Activated CD4-positive, alpha-beta memory T cell treated with anti-CD3 and anti-CD28 coated beads for 36 hours (primary cell): ENCODE measurements around the gene MET. TPM values are rescaled to one million over a fixed set of nuclear protein-coding genes. Genes with fewer than 3 reads are reported as not detected.

Experiments used
- CTCF ChIA-PET: fragments of 350-600 bp; sonication (Branson Sonifier 250); formaldehyde crosslinking; loops from one replicate; lab custom pipeline; 2021; ENCODE audit warnings: antibody characterized with exemption, inconsistent platforms; lab: Charles Lee
- POLR2A ChIA-PET: fragments of 350-600 bp; sonication (Branson Sonifier 250); formaldehyde crosslinking; loops from one replicate; lab custom pipeline; 2021; ENCODE audit warnings: antibody characterized with exemption; lab: Charles Lee
- DNase-seq: peaks from one replicate; pipeline ENCODE4 v3.0.0-alpha.2; 2020
- H3K27ac Mint-ChIP-seq: one replicate; pipeline ENCODE4 v1.8.0; 2021; ENCODE audit warnings: mixed read lengths
- H3K27me3 Mint-ChIP-seq: one replicate; pipeline ENCODE4 v1.8.0; 2021; ENCODE audit warnings: mixed read lengths
- H3K36me3 Mint-ChIP-seq: one replicate; pipeline ENCODE4 v1.8.0; 2021; ENCODE audit warnings: mixed read lengths
- H3K4me1 Mint-ChIP-seq: one replicate; pipeline ENCODE4 v1.8.0; 2021; ENCODE audit warnings: low read depth, mixed read lengths
- H3K4me3 Mint-ChIP-seq: one replicate; pipeline ENCODE4 v1.8.0; 2021; ENCODE audit warnings: mild to moderate bottlenecking, mixed read lengths
- H3K9me3 Mint-ChIP-seq: one replicate; pipeline ENCODE4 v1.8.0; 2021; ENCODE audit warnings: mixed read lengths
- intact Hi-C: fragments of 100-400 bp; cut with micrococcal nuclease; formaldehyde crosslinking; loops from one replicate; pipeline ENCODE4 v1.15.1; 2023
- total RNA-seq, 2 experiments: library from RNA; stranded (reverse); gene quantifications; one replicate each; pipeline ENCODE4 v1.2.3, GENCODE V29; 2021

MET gene
- total RNA-seq, 2 experiments from 2014 or later = 1.4 to 1.8 TPM

GRCh38 chr7:116724560-116725231 lies 52.7 kb downstream of the MET start:
- H3K4me1 Mint-ChIP-seq = no peaks in the 10 kb centered on the region
- no peaks in the 10 kb centered on the region for H3K9me3 Mint-ChIP-seq
- ChIA-PET CTCF (no interaction called here), POLR2A (no interaction called here)
- H3K4me3 Mint-ChIP-seq = no peak overlapping the region
- no peak overlapping the region for H3K27ac Mint-ChIP-seq
- intact Hi-C loops = no loop called here
- DNase-seq = no peak
- peaks cover 7% of the 10 kb centered on the region for H3K27me3 Mint-ChIP-seq
- no peaks in the 10 kb centered on the region for H3K36me3 Mint-ChIP-seq

GRCh38 chr7:116726149-116726548 lies 54.2 kb downstream of the MET start:
- DNase-seq = no peak
- Mint-ChIP-seq H3K4me3 (no peak overlapping the region), H3K9me3 (no peaks in the 10 kb centered on the region), H3K27ac (no peak overlapping the region), H3K36me3 (no peaks in the 10 kb centered on the region), H3K4me1 (no peaks in the 10 kb centered on the region), H3K27me3 (peaks cover 14% of the 10 kb centered on the region)
- CTCF ChIA-PET = interaction anchor here (1.4 kb wide), 1 partner anchor 37 kb away, joined by 3 read pairs; no protein-coding TSS in a partner anchor
- POLR2A ChIA-PET = no interaction called here
- intact Hi-C loops = no loop called here

GRCh38 chr7:116726713-116727431 lies 54.9 kb downstream of the MET start:
- no peak for DNase-seq
- ChIA-PET POLR2A (no interaction called here), CTCF (interaction anchor here (1.4 kb wide), 1 partner anchor 36 kb away, joined by 3 read pairs; no protein-coding TSS in a partner anchor)
- Mint-ChIP-seq H3K4me1 (no peaks in the 10 kb centered on the region), H3K4me3 (no peak overlapping the region), H3K27me3 (peaks cover 14% of the 10 kb centered on the region), H3K36me3 (no peaks in the 10 kb centered on the region), H3K27ac (no peak overlapping the region), H3K9me3 (no peaks in the 10 kb centered on the region)
- intact Hi-C loops = no loop called here

- intact Hi-C loops = no loop called here
- no peak overlapping the region for H3K27ac Mint-ChIP-seq
- H3K9me3 Mint-ChIP-seq = no peaks in the 10 kb centered on the region
- POLR2A ChIA-PET = no interaction called here
- no peak overlapping the region for H3K4me3 Mint-ChIP-seq
- H3K27me3 Mint-ChIP-seq = peaks cover 14% of the 10 kb centered on the region
- no peaks in the 10 kb centered on the region for H3K36me3 Mint-ChIP-seq
- no peaks in the 10 kb centered on the region for H3K4me1 Mint-ChIP-seq
- no peak for DNase-seq
- CTCF ChIA-PET = no interaction called here
These were observed 55.5 kb downstream of the MET start for GRCh38 chr7:116727432-116728009.

GRCh38 chr7:116728413-116728812 lies 56.4 kb downstream of the MET start:
- no peak overlapping the region for H3K4me3 Mint-ChIP-seq
- H3K27ac Mint-ChIP-seq = no peak overlapping the region
- H3K27me3 Mint-ChIP-seq = peaks cover 14% of the 10 kb centered on the region
- no peaks in the 10 kb centered on the region for H3K36me3 Mint-ChIP-seq
- DNase-seq = no peak
- no peaks in the 10 kb centered on the region for H3K4me1 Mint-ChIP-seq
- ChIA-PET CTCF (no interaction called here), POLR2A (no interaction called here)
- no peaks in the 10 kb centered on the region for H3K9me3 Mint-ChIP-seq
- intact Hi-C loops = no loop called here

- H3K27me3 Mint-ChIP-seq = peaks cover 15% of the 10 kb centered on the region
- no peaks in the 10 kb centered on the region for H3K4me1 Mint-ChIP-seq
- intact Hi-C loops = no loop called here
- ChIA-PET CTCF (no interaction called here), POLR2A (no interaction called here)
- H3K27ac Mint-ChIP-seq = no peak overlapping the region
- H3K36me3 Mint-ChIP-seq = no peaks in the 10 kb centered on the region
- no peak overlapping the region for H3K4me3 Mint-ChIP-seq
- H3K9me3 Mint-ChIP-seq = no peaks in the 10 kb centered on the region
- no peak for DNase-seq
These were observed 58.4 kb downstream of the MET start for GRCh38 chr7:116730097-116731022.

GRCh38 chr7:116731023-116731395 lies 59.0 kb downstream of the MET start:
- no peak overlapping the region for H3K4me3 Mint-ChIP-seq
- peaks cover 15% of the 10 kb centered on the region for H3K27me3 Mint-ChIP-seq
- no peak for DNase-seq
- H3K27ac Mint-ChIP-seq = no peak overlapping the region
- H3K4me1 Mint-ChIP-seq = no peaks in the 10 kb centered on the region
- no peaks in the 10 kb centered on the region for H3K36me3 Mint-ChIP-seq
- intact Hi-C loops = no loop called here
- ChIA-PET CTCF (no interaction called here), POLR2A (no interaction called here)
- no peaks in the 10 kb centered on the region for H3K9me3 Mint-ChIP-seq

- no peaks in the 10 kb centered on the region for H3K36me3 Mint-ChIP-seq
- H3K27me3 Mint-ChIP-seq = peaks cover 12% of the 10 kb centered on the region
- H3K27ac Mint-ChIP-seq = no peak overlapping the region
- ChIA-PET CTCF (interaction anchor here (0.5 kb wide), 1 partner anchor 396 kb away, joined by 3 read pairs; no protein-coding TSS in a partner anchor), POLR2A (no interaction called here)
- no peak overlapping the region for H3K4me3 Mint-ChIP-seq
- H3K9me3 Mint-ChIP-seq = no peaks in the 10 kb centered on the region
- intact Hi-C loops = no loop called here
- no peaks in the 10 kb centered on the region for H3K4me1 Mint-ChIP-seq
- no peak for DNase-seq
These were observed 59.7 kb downstream of the MET start for GRCh38 chr7:116731445-116732335.

- POLR2A ChIA-PET = no interaction called here
- Mint-ChIP-seq H3K9me3 (no peaks in the 10 kb centered on the region), H3K36me3 (no peaks in the 10 kb centered on the region), H3K27ac (no peak overlapping the region), H3K4me3 (no peak overlapping the region), H3K27me3 (peaks cover 14% of the 10 kb centered on the region), H3K4me1 (no peaks in the 10 kb centered on the region)
- DNase-seq = no peak
- intact Hi-C loops = no loop called here
- CTCF ChIA-PET = interaction anchor here (0.7 kb wide), 1 partner anchor 107 kb away, joined by 3 read pairs; no protein-coding TSS in a partner anchor
These were observed 61.0 kb downstream of the MET start for GRCh38 chr7:116732788-116733694.

GRCh38 chr7:116733924-116734580 lies 62.1 kb downstream of the MET start:
- Mint-ChIP-seq H3K36me3 (no peaks in the 10 kb centered on the region), H3K9me3 (no peaks in the 10 kb centered on the region), H3K27me3 (peaks cover 14% of the 10 kb centered on the region), H3K27ac (no peak overlapping the region), H3K4me3 (no peak overlapping the region), H3K4me1 (no peaks in the 10 kb centered on the region)
- no peak for DNase-seq
- intact Hi-C loops = no loop called here
- ChIA-PET POLR2A (no interaction called here), CTCF (interaction anchor here (0.7 to 1.1 kb wide), 2 partner anchors 19 to 52 kb away, joined by 3 to 4 read pairs; no protein-coding TSS in a partner anchor)
